Glutamatergic neuron (in vitro differentiated cells): ENCODE data around the gene HSD17B4. TPM values are rescaled to one million over a fixed set of nuclear protein-coding genes. Genes with fewer than 3 reads are reported as not detected.

ENCODE experiments used
- DNase-seq: peaks from one replicate; pipeline ENCODE4 v3.0.0; 2022
- H3K27ac Mint-ChIP-seq: one replicate; pipeline ENCODE4 v1.8.0; 2020; ENCODE audit warnings: mild to moderate bottlenecking, mixed read lengths, inconsistent platforms; ENCODE audit not compliant: unreplicated experiment
- H3K27me3 Mint-ChIP-seq: one replicate; pipeline ENCODE4 v1.8.0; 2020; ENCODE audit warnings: mild to moderate bottlenecking, moderate library complexity, mixed read lengths, inconsistent platforms; ENCODE audit not compliant: unreplicated experiment
- H3K36me3 Mint-ChIP-seq: one replicate; pipeline ENCODE4 v1.8.0; 2020; ENCODE audit warnings: mild to moderate bottlenecking, mixed read lengths, inconsistent platforms; ENCODE audit not compliant: unreplicated experiment
- H3K4me1 Mint-ChIP-seq: one replicate; pipeline ENCODE4 v1.8.0; 2020; ENCODE audit warnings: mild to moderate bottlenecking, low read depth, mixed read lengths, inconsistent platforms; ENCODE audit not compliant: unreplicated experiment
- H3K4me3 Mint-ChIP-seq: one replicate; pipeline ENCODE4 v1.8.0; 2020; ENCODE audit warnings: mild to moderate bottlenecking, mixed read lengths, inconsistent platforms; ENCODE audit not compliant: unreplicated experiment
- H3K9me3 Mint-ChIP-seq: one replicate; pipeline ENCODE4 v1.8.0; 2020; ENCODE audit warnings: mild to moderate bottlenecking, moderate library complexity, mixed read lengths, inconsistent platforms; ENCODE audit not compliant: unreplicated experiment
- CTCF ChIP-seq: fragments of 200-600 bp; sonication (generic); IDR thresholded peaks from one replicate; pipeline ENCODE4 v1.5.0; 2021; ENCODE audit not compliant: partially characterized antibody, unreplicated experiment
- total RNA-seq: library from RNA; stranded (reverse); fragmentation: NEBNext Ultra II Directional; extraction: Animal tissue kit (Norgen Biotek cat#: 25700); gene quantifications from one replicate; pipeline ENCODE4 v1.2.1, GENCODE V29; 2021; ENCODE audit not compliant: unreplicated experiment

The HSD17B4 gene
- total RNA-seq, 1 donor from 2014 or later, result 161 TPM

- Mint-ChIP-seq H3K27me3 (no peaks in the 10 kb centered on the region), H3K4me1 (no peaks in the 10 kb centered on the region), H3K9me3 (no peaks in the 10 kb centered on the region), H3K27ac (no peak overlapping the region), H3K36me3 (no peaks in the 10 kb centered on the region), H3K4me3 (no peak overlapping the region)
- DNase-seq, result no peak
- no peak for TF ChIP-seq CTCF
These were observed 75.1 kb downstream of the HSD17B4 start for GRCh38 chr5:119527351-119527750.

GRCh38 chr5:119529811-119530210 lies 77.5 kb downstream of the HSD17B4 start:
- Mint-ChIP-seq H3K4me3 (no peak overlapping the region), H3K9me3 (no peaks in the 10 kb centered on the region), H3K4me1 (no peaks in the 10 kb centered on the region), H3K27ac (no peak overlapping the region), H3K27me3 (no peaks in the 10 kb centered on the region), H3K36me3 (no peaks in the 10 kb centered on the region)
- DNase-seq, result no peak
- TF ChIP-seq CTCF, result no peak

- Mint-ChIP-seq H3K4me3 (no peak overlapping the region), H3K4me1 (no peaks in the 10 kb centered on the region), H3K9me3 (no peaks in the 10 kb centered on the region), H3K27me3 (no peaks in the 10 kb centered on the region), H3K27ac (no peak overlapping the region), H3K36me3 (no peaks in the 10 kb centered on the region)
- DNase-seq, result no peak
- no peak for TF ChIP-seq CTCF
These were observed 80.3 kb downstream of the HSD17B4 start for GRCh38 chr5:119532637-119533036.

- Mint-ChIP-seq H3K4me3 (no peak overlapping the region), H3K9me3 (no peaks in the 10 kb centered on the region), H3K27me3 (no peaks in the 10 kb centered on the region), H3K27ac (no peak overlapping the region), H3K4me1 (no peaks in the 10 kb centered on the region), H3K36me3 (no peaks in the 10 kb centered on the region)
- no peak for DNase-seq
- TF ChIP-seq CTCF, result no peak
These were observed 85.4 kb downstream of the HSD17B4 start for GRCh38 chr5:119537704-119538103.

- Mint-ChIP-seq H3K27me3 (no peaks in the 10 kb centered on the region), H3K27ac (no peak overlapping the region), H3K9me3 (no peaks in the 10 kb centered on the region), H3K4me3 (no peak overlapping the region), H3K4me1 (no peaks in the 10 kb centered on the region), H3K36me3 (no peaks in the 10 kb centered on the region)
- no peak for DNase-seq
- TF ChIP-seq CTCF, result no peak
These were observed 89.4 kb downstream of the HSD17B4 start for GRCh38 chr5:119541716-119542115.
